OCI-LY7 (cell line): ENCODE measurements around the gene TRIM13.

ENCODE experiments used
- EZH2phosphoT487 ChIP-seq: fragments of 200-600 bp; sonication (generic); IDR thresholded peaks from 2 replicates; pipeline ENCODE4 v1.6.1; 2018; ENCODE audit warnings: low read depth, borderline replicate concordance, mild to moderate bottlenecking, mixed run types, antibody characterized with exemption, low read length, moderate library complexity, mixed read lengths
- TF ChIP-seq, protein P1 (sequence below): fragments of 200-600 bp; sonication (generic); conservative IDR thresholded peaks from 2 replicates; pipeline ENCODE4 v1.5.1; 2014; ENCODE audit warnings: mild to moderate bottlenecking, antibody characterized with exemption, low read length, moderate library complexity, mixed read lengths

DNA sequence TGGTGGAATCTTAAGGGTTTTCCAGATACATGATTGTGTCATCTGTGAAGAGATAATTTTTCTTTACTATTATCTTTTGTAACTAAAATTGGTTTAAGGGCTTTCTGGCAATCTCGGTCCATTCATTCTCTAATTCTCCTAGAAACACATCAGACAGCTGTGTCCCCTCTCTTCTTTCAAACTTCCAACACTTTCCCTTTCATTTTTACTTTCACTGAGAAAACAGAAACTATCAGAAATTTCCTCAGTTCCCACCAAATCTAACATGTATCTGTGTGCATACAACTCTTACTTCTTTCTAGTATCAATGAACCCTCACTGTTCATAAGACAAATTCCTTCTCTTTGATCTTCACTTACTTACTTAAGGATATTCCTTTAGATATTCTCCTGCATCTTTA, 58.6 kb downstream of the TRIM13 start:
- TF ChIP-seq, protein P1, sequence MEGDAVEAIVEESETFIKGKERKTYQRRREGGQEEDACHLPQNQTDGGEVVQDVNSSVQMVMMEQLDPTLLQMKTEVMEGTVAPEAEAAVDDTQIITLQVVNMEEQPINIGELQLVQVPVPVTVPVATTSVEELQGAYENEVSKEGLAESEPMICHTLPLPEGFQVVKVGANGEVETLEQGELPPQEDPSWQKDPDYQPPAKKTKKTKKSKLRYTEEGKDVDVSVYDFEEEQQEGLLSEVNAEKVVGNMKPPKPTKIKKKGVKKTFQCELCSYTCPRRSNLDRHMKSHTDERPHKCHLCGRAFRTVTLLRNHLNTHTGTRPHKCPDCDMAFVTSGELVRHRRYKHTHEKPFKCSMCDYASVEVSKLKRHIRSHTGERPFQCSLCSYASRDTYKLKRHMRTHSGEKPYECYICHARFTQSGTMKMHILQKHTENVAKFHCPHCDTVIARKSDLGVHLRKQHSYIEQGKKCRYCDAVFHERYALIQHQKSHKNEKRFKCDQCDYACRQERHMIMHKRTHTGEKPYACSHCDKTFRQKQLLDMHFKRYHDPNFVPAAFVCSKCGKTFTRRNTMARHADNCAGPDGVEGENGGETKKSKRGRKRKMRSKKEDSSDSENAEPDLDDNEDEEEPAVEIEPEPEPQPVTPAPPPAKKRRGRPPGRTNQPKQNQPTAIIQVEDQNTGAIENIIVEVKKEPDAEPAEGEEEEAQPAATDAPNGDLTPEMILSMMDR, result no peak
- TF ChIP-seq EZH2phosphoT487, result no peak
